GM12873 (cell line): ENCODE results near the gene L3MBTL1.

Experiments used
- TF ChIP-seq, protein P1 (sequence below): IDR thresholded peaks from 2 replicates; pipeline ENCODE4 v1.5.1; 2012; ENCODE audit warnings: low read depth, mild to moderate bottlenecking, moderate library complexity, low read length, control low read depth; ENCODE audit not compliant: insufficient read depth; ENCODE audit errors: missing control alignments

Gene L3MBTL1

DNA sequence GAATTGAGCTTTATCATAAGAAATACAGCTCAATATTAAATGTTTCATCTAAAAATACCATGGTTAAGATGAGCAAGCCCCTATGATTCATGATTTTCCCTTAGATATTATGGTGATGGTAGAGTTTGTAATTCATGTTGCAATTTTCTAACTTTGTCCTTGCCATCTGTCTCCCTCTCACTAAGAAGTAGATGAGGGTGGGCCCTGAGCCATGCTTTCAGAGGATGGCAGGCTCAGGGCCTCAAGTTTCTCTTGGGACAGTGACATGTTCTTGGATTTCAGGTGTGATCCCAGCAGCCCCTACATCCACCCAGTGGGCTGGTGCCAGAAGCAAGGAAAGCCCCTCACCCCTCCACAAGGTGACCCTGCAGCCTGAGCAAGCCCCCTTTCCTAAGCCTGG, 25.6 kb downstream of the L3MBTL1 start:
- TF ChIP-seq, protein P1, sequence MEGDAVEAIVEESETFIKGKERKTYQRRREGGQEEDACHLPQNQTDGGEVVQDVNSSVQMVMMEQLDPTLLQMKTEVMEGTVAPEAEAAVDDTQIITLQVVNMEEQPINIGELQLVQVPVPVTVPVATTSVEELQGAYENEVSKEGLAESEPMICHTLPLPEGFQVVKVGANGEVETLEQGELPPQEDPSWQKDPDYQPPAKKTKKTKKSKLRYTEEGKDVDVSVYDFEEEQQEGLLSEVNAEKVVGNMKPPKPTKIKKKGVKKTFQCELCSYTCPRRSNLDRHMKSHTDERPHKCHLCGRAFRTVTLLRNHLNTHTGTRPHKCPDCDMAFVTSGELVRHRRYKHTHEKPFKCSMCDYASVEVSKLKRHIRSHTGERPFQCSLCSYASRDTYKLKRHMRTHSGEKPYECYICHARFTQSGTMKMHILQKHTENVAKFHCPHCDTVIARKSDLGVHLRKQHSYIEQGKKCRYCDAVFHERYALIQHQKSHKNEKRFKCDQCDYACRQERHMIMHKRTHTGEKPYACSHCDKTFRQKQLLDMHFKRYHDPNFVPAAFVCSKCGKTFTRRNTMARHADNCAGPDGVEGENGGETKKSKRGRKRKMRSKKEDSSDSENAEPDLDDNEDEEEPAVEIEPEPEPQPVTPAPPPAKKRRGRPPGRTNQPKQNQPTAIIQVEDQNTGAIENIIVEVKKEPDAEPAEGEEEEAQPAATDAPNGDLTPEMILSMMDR = no peak

DNA sequence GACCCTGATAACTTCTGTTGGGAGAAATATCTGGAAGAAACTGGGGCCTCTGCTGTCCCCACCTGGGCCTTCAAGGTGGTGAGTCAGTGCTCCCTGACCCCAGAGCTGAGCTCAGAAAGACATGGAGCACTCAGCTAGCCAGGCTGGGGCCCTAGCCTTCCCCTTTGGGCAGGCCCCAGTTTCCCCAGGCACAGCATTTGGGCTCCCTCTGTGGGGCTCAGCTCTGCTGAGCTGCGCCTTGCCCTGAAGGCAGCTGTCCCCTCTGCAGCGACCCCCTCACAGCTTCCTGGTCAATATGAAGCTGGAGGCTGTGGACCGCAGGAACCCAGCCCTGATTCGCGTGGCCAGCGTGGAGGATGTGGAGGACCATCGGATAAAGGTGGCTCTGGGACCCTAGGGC, 26.5 kb downstream of the L3MBTL1 start:
- TF ChIP-seq, protein P1 = no peak

DNA sequence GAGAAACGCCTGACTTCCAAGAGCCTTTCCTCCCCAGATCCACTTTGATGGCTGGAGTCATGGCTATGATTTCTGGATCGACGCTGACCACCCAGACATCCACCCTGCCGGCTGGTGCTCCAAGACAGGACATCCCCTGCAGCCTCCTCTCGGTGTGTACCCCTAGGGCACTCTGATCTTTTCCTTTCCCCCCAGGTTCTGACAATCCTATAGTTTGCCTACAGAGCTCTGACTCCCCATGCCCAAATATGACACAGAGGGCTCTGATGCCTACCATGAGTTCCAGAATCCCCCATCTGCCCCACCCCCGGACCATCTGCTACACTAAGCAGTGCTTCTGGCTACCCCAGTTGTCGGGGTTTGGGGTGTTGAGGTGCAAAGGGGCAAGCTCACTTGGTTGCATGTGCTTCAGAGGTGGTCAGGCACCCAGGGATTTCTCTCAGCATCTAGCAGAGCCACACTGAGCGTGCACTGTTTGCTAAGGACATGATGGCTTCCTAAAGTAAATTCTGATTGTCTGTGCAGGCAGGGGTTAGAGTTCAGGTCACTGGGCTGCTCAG, 27.4 kb downstream of the L3MBTL1 start:
- TF ChIP-seq, protein P1 = no peak

DNA sequence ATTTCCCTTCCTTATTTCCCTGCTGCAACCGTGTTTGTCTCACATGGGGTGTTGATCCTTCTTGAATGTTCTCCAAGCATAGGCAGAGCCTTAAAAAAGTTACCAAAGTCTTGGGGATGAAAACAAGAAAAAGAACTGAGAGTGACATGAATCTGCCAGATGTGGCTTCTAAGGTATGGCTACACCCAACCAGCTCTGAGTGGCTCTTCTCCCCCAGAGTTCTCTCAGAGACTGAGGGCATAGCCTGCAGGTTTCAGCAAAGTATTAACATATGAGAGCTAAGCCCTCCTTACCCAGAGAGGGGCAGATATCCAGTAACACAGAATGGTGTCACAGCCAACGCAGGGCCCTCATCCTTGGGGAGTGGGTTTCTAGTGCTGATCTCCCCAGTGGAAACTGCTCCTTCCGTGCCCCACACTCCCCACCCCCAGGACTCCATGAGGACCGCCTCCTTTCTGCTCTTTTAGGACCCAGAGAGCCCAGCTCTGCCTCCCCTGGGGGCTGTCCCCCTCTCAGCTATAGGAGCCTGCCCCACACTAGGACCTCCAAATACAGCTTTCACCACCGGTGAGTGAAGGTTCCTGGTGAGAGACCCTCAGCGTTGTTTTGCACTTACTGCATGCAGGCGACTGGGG, 28.0 kb downstream of the L3MBTL1 start:
- TF ChIP-seq, protein P1 = no peak

DNA sequence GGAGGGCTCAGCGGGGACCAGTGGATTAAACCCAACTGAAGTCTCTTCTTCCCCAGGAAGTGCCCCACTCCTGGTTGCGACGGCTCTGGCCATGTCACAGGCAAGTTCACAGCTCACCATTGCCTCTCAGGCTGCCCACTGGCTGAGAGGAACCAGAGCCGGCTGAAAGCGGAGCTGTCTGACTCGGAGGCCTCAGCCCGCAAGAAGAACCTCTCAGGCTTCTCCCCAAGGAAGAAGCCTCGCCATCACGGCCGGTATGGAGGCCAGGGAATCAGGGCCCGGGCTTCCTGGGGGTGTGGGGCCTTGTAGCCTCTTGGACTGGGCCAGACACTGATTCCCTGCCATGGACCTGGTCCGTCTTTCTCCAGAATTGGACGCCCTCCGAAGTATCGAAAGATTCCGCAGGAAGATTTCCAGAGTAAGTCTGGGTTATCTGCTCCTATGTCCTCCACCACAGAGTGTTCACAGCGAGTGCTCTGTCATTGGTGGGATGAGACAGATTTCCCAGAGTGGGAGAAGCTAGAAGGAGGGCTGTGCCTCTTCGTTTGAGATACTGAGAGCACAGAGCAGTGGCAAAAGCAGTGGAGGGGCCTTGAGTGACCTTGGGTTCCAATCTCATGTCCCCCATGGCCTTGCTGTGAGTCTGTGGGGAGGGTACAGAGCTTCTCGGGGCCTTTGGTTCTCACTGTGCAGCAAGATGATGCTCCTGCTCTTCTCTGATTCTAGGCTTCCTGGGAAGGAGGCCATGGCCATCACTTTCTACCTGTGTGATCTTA, 28.7 kb downstream of the L3MBTL1 start:
- TF ChIP-seq, protein P1 = no peak

DNA sequence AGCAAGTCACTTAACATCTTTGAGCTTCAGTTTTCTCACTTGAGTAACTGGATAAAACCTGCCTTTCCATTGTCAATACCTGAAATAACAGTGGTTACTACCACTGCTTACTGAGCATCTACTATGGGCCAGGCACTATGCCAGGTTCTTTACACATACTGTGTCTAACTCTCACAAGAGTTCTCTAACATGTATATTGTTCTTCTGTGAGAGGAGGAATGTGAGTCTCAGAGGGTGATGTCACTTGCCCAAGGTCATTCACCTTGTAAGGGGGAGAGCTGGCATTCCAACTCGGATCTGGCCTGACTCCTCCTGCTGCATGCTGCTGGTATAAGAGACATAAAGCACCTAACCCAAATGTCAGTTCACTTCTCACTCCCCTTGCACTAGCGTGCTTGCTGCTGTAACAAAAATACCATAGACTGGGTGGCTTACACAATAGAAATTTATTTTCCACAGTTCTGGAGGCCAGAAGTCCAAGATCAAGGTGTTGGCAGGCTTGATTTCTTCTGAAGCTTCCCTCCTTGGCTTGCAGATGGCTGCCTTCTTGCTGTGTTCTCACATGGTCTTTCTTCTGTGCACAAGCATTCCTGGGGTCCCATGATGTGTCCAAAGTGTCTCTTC, 29.4 kb downstream of the L3MBTL1 start:
- TF ChIP-seq, protein P1 = no peak
